22Rv1 (cell line): Measurements from ENCODE around the gene LSAMP.

Experiments
- ZFX ChIP-seq: fragments of 450-650 bp; IDR thresholded peaks from 2 replicates; pipeline ENCODE4 v1.6.1; 2017; ENCODE audit warnings: antibody characterized with exemption, borderline replicate concordance
- TF ChIP-seq, protein P1 (sequence below): fragments of 450-650 bp; IDR thresholded peaks from 2 replicates; pipeline ENCODE4 v1.5.1; 2017; ENCODE audit warnings: mild to moderate bottlenecking

DNA sequence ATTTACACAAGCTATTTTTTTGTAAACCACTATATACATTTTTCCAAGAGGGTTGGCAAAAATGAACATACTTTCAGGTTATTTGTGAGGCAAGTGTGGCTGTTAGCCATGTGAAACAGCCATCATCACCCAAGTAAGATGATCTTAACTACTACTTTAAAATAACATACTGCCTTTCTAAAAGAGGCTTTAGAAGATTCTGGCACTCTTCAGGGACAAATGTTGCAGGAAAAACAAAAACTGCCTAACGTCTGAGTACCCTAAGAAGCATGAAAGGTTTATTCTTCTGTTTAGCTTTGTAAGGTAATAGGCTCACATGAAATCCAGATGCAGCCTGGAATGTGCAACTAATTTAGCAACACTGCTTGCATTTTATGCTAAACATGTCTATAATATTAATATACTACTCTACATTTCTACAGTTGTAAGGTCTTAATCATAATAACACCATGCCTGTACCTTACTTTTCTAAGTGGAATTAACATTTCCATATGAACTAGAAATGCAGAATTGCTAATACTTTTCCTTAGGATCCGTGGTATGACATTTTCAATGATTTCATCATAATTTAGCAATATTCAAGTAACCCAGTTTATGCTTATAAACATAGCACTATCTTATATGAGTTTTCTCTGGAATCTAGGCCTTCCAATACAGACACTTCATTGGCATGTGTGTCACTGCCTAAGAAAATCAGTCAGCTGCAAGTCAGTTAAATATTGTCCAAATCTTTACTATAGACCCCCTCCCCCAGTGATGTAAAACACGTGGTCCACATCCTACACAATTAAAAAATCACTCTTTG is 4.5 kb upstream of the LSAMP start:
- TF ChIP-seq, protein P1, sequence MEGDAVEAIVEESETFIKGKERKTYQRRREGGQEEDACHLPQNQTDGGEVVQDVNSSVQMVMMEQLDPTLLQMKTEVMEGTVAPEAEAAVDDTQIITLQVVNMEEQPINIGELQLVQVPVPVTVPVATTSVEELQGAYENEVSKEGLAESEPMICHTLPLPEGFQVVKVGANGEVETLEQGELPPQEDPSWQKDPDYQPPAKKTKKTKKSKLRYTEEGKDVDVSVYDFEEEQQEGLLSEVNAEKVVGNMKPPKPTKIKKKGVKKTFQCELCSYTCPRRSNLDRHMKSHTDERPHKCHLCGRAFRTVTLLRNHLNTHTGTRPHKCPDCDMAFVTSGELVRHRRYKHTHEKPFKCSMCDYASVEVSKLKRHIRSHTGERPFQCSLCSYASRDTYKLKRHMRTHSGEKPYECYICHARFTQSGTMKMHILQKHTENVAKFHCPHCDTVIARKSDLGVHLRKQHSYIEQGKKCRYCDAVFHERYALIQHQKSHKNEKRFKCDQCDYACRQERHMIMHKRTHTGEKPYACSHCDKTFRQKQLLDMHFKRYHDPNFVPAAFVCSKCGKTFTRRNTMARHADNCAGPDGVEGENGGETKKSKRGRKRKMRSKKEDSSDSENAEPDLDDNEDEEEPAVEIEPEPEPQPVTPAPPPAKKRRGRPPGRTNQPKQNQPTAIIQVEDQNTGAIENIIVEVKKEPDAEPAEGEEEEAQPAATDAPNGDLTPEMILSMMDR, result no peak
- TF ChIP-seq ZFX, result no peak
